ENCODE data around the gene ADRA2C. TPM values are rescaled to one million over a fixed set of nuclear protein-coding genes. Genes with fewer than 3 reads are reported as not detected.

ADRA2C gene
- total RNA-seq, 1 experiment from 2014 or later: 28.1 TPM

DNA sequence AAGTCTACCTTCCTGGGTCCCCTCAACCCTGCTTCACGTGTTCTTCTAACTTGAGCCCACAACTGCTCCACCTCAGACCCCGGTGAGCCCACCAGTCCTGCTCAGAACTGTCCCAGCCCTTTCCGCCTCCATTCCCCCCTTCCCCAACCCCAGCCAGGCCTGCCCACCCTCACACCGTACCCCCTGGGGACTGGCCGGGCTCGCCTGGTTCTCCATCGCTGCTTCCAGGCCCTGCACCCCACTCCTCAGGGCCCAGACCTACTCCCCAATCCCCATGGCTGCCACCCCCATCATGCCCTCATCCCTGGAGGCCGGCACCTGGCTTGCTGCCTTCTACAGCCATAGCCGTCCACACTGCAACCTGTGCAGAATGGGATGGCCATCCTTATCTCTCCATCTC, 23.4 kb downstream of the ADRA2C start:
- ChIA-PET POLR2A (no interaction called here), RAD21 (ENCODE audit: low non-redundant PET in 1 of 2, low total read pairs in 2 of 2, uncharacterized antibody in 2 of 2, unreplicated experiment in 2 of 2) (no interaction called here), CTCF (no interaction called here)
- no peak overlapping the region for H3K27ac ChIP-seq (ENCODE audit: low read depth, low read length)
- H3K4me2 ChIP-seq (ENCODE audit: low read length): no peak overlapping the region
- TF ChIP-seq SRF (IDR thresholded peaks at IDR 0.05; ENCODE audit: low read depth): no peak
- TF ChIP-seq JUND (IDR thresholded peaks at IDR 0.05): no peak
- TF ChIP-seq EGR1 (IDR thresholded peaks at IDR 0.05; ENCODE audit: low read depth): no peak
- TF ChIP-seq ZNF274 (IDR thresholded peaks at IDR 0.05; ENCODE audit: low read depth, low read length): no peak
- TF ChIP-seq FOSL1 (IDR thresholded peaks at IDR 0.05; ENCODE audit: low read depth): no peak
- TF ChIP-seq, protein P1, sequence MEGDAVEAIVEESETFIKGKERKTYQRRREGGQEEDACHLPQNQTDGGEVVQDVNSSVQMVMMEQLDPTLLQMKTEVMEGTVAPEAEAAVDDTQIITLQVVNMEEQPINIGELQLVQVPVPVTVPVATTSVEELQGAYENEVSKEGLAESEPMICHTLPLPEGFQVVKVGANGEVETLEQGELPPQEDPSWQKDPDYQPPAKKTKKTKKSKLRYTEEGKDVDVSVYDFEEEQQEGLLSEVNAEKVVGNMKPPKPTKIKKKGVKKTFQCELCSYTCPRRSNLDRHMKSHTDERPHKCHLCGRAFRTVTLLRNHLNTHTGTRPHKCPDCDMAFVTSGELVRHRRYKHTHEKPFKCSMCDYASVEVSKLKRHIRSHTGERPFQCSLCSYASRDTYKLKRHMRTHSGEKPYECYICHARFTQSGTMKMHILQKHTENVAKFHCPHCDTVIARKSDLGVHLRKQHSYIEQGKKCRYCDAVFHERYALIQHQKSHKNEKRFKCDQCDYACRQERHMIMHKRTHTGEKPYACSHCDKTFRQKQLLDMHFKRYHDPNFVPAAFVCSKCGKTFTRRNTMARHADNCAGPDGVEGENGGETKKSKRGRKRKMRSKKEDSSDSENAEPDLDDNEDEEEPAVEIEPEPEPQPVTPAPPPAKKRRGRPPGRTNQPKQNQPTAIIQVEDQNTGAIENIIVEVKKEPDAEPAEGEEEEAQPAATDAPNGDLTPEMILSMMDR (IDR thresholded peaks at IDR 0.05 in 2 of 3, conservative IDR thresholded peaks at IDR 0.05 in 1 of 3; ENCODE audit: borderline replicate concordance in 1 of 3, insufficient read depth in 1 of 3, low read depth in 2 of 3, low read length in 2 of 3): no peak
- no peak for TF ChIP-seq EZH2phosphoT487 (IDR thresholded peaks at IDR 0.05; ENCODE audit: borderline replicate concordance)
- TF ChIP-seq CEBPB (IDR thresholded peaks at IDR 0.05; ENCODE audit: low read depth): no peak
- TF ChIP-seq CBX3 (IDR thresholded peaks at IDR 0.05; ENCODE audit: low read depth): no peak
- TF ChIP-seq POLR2AphosphoS5 (IDR thresholded peaks at IDR 0.05; ENCODE audit: low read depth, low read length): no peak
- TF ChIP-seq, protein P2, sequence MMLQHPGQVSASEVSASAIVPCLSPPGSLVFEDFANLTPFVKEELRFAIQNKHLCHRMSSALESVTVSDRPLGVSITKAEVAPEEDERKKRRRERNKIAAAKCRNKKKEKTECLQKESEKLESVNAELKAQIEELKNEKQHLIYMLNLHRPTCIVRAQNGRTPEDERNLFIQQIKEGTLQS (IDR thresholded peaks at IDR 0.05): no peak
- TF ChIP-seq SIN3A (IDR thresholded peaks at IDR 0.05; ENCODE audit: low read depth): no peak
- no peak for TF ChIP-seq YY1 (IDR thresholded peaks at IDR 0.05; ENCODE audit: extremely low read depth, insufficient replicate concordance, low read depth, low read length)
- TF ChIP-seq EZH2 (IDR thresholded peaks at IDR 0.05): no peak
- no peak for TF ChIP-seq TCF7L2 (IDR thresholded peaks at IDR 0.05; ENCODE audit: borderline replicate concordance, extremely low read depth, insufficient read depth, insufficient read length)
- no peak for TF ChIP-seq ZFX (IDR thresholded peaks at IDR 0.05)
- TF ChIP-seq, protein P3, sequence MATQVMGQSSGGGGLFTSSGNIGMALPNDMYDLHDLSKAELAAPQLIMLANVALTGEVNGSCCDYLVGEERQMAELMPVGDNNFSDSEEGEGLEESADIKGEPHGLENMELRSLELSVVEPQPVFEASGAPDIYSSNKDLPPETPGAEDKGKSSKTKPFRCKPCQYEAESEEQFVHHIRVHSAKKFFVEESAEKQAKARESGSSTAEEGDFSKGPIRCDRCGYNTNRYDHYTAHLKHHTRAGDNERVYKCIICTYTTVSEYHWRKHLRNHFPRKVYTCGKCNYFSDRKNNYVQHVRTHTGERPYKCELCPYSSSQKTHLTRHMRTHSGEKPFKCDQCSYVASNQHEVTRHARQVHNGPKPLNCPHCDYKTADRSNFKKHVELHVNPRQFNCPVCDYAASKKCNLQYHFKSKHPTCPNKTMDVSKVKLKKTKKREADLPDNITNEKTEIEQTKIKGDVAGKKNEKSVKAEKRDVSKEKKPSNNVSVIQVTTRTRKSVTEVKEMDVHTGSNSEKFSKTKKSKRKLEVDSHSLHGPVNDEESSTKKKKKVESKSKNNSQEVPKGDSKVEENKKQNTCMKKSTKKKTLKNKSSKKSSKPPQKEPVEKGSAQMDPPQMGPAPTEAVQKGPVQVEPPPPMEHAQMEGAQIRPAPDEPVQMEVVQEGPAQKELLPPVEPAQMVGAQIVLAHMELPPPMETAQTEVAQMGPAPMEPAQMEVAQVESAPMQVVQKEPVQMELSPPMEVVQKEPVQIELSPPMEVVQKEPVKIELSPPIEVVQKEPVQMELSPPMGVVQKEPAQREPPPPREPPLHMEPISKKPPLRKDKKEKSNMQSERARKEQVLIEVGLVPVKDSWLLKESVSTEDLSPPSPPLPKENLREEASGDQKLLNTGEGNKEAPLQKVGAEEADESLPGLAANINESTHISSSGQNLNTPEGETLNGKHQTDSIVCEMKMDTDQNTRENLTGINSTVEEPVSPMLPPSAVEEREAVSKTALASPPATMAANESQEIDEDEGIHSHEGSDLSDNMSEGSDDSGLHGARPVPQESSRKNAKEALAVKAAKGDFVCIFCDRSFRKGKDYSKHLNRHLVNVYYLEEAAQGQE (IDR thresholded peaks at IDR 0.05; ENCODE audit: low read depth): no peak
- no peaks in the 10 kb centered on the region for H3K27me3 ChIP-seq (ENCODE audit: insufficient read depth, low read length)
- peaks cover 20 to 23% of the 10 kb centered on the region in 2 experiments for H3K4me1 ChIP-seq (ENCODE audit: control insufficient read depth in 1 of 2, insufficient read depth in 2 of 2, low read length in 2 of 2)
- H3K36me3 ChIP-seq (ENCODE audit: control insufficient read depth in 1 of 2, insufficient read depth in 2 of 2, low read length in 2 of 2): no peaks in the 10 kb centered on the region
- no peak for DNase-seq (ENCODE audit: low read depth, low spot score)
- no peaks in the 10 kb centered on the region for H4K20me1 ChIP-seq (ENCODE audit: insufficient read depth)
- no peak overlapping the region for H2AFZ ChIP-seq (ENCODE audit: low read depth, low read length, poor library complexity, severe bottlenecking)
- no peak overlapping the region for H3K9ac ChIP-seq (ENCODE audit: low read length)
- no peak for ATAC-seq
- intact Hi-C loops (cut with micrococcal nuclease): no loop called here
- H3K9me3 ChIP-seq (ENCODE audit: control insufficient read depth in 1 of 2, insufficient read depth in 1 of 2, low read depth in 1 of 2, low read length in 2 of 2): no peaks in the 10 kb centered on the region
- H3K9me2 ChIP-seq (ENCODE audit: insufficient read depth): no peaks in the 10 kb centered on the region
- no peaks in the 10 kb centered on the region for H3K79me2 ChIP-seq (ENCODE audit: insufficient read depth, low read length)
- H3K4me3 ChIP-seq (replicated peaks in 1 of 2; ENCODE audit: low read depth in 1 of 2, low read length in 2 of 2): no peak overlapping the region
- BruUV-seq (replicated peaks): no TSS peak

All from HCT116 (cell line).